Erythroblast (primary cell): ENCODE data around the gene GAA.

Experiments
- GATA1 ChIP-seq: IDR thresholded peaks from 2 replicates; pipeline ENCODE4 v1.6.1; 2011; ENCODE audit warnings: low read depth, mild to moderate bottlenecking, control low read depth, low read length, moderate library complexity
- POLR2A ChIP-seq: IDR thresholded peaks from 2 replicates; pipeline ENCODE4 v1.6.1; 2011; ENCODE audit warnings: mild to moderate bottlenecking, low read length

GRCh38 chr17:80097127-80097621 lies 4.2 kb upstream of the GAA start:
- no peak for TF ChIP-seq POLR2A
- TF ChIP-seq GATA1 = no peak
